Epithelial cell of proximal tubule (primary cell): ENCODE results near the gene FGF7. TPM values are rescaled to one million over a fixed set of nuclear protein-coding genes. Genes with fewer than 3 reads are reported as not detected.

Experiments
- DNase-seq: peaks from one replicate; pipeline ENCODE4 v3.0.0-alpha.2; 2011; ENCODE audit warnings: low read depth
- H3K4me3 ChIP-seq: 2 replicates; pipeline ENCODE4 v1.5.1; 2011; ENCODE audit warnings: low read depth, mild to moderate bottlenecking, low read length
- total RNA-seq: library from RNA; depleted of rRNA; stranded (reverse); fragments of >200 nt; gene quantifications from 2 replicates; pipeline ENCODE4 v1.2.3, GENCODE V29; 2015
- TF ChIP-seq, protein P1 (sequence below): conservative IDR thresholded peaks from 2 replicates; pipeline ENCODE4 v1.5.1; 2012; ENCODE audit warnings: low read depth, mild to moderate bottlenecking, low read length

Gene FGF7
- total RNA-seq, 1 donor from 2014 or later: not detected

DNA sequence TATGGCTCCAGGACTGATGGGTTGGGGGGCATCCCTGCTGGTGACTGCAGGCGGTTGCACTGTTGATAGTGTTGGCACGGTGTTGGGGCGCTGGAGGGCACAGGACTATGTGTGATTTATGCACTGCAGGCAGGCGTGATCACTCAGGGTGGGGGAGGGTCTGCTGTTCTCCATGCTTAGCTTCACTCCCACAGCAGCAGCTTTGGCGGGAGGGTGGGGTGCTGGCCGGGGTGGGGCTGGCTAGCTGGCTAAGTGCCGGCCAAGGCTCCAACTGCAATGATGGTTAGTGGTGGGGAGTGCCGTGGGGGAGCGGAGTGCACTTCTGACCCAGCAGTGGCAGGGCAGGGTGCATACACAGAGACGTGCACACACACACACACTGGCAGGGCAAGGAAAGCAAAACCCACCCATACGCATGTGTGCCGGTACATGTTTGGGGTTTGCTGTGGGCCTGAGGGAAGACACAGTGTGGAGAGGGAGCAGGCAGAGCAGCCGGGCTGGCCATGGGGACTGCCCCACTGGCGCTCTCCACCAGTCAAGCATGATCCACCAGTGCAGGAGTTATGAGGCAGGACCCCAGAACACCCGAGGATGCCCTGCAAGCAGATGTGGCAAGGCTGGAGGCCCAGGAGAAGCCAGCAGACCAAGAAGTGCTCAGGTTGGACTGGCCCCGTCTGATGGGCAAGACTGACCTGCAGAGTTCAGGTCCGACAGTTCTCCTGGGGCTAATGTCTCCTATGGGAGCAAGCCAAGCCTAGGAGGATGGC, 16.5 kb upstream of the FGF7 start:
- TF ChIP-seq, protein P1, sequence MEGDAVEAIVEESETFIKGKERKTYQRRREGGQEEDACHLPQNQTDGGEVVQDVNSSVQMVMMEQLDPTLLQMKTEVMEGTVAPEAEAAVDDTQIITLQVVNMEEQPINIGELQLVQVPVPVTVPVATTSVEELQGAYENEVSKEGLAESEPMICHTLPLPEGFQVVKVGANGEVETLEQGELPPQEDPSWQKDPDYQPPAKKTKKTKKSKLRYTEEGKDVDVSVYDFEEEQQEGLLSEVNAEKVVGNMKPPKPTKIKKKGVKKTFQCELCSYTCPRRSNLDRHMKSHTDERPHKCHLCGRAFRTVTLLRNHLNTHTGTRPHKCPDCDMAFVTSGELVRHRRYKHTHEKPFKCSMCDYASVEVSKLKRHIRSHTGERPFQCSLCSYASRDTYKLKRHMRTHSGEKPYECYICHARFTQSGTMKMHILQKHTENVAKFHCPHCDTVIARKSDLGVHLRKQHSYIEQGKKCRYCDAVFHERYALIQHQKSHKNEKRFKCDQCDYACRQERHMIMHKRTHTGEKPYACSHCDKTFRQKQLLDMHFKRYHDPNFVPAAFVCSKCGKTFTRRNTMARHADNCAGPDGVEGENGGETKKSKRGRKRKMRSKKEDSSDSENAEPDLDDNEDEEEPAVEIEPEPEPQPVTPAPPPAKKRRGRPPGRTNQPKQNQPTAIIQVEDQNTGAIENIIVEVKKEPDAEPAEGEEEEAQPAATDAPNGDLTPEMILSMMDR: no peak
- no peak overlapping the region for H3K4me3 ChIP-seq
- DNase-seq: no peak

DNA sequence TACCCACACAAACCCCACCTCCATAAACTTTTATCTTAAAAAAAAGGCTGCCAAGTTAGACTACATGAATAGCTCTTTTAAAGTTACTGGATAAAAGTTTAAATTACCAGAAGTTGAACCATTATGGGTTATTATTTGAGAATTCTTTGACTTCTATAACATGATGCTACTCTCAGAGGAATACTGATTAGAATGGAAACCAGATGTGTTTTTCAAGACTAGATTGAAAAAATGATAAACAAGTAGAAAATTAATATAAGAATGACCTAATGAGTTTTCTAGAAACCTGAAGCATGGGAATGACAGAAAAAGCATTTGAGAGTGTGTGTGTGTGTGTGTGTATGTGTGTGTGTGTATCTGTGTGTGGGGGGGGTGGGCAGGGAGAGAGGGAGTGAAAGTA, 12.4 kb upstream of the FGF7 start:
- TF ChIP-seq, protein P1: no peak
- H3K4me3 ChIP-seq: no peak overlapping the region
- no peak for DNase-seq

DNA sequence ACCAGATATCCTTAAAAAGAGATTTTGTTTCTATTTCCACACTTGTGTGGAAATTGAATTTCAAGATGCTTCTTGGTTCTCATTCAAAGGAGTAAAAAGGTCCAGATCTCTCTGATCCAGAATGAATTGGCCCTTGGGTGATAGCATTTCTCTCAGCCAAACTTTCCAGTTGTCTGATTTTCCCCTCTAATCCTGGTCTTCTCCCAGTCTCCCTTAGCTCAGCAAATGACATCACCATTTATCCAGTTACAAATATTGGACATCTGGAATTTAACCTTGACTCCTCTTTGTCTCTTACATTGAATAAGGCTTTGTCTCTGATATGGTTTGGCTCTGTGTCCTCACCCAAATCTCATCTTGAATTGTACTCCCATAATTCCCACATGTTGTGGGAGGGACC, 10.2 kb upstream of the FGF7 start:
- H3K4me3 ChIP-seq: no peak overlapping the region
- TF ChIP-seq, protein P1: no peak
- no peak for DNase-seq

DNA sequence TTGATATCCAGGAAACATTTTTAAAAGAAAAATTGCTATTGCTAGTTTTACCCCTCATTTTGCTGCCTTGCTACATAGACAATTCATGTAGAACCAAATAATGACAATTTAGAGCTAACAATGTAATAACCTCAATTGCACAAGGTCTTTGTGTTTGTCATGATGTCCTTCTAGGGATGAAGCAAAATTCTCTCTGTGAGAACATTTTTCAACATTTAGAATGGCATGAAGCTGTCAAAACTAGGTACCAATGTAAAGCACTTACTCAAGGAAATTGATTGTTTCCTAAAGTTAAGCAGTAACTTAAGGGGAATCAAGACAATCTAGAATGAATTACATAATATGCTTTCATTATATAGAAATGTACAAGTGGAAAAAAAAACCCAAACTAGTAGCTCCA, 7.9 kb upstream of the FGF7 start:
- H3K4me3 ChIP-seq: no peak overlapping the region
- TF ChIP-seq, protein P1: no peak
- no peak for DNase-seq

DNA sequence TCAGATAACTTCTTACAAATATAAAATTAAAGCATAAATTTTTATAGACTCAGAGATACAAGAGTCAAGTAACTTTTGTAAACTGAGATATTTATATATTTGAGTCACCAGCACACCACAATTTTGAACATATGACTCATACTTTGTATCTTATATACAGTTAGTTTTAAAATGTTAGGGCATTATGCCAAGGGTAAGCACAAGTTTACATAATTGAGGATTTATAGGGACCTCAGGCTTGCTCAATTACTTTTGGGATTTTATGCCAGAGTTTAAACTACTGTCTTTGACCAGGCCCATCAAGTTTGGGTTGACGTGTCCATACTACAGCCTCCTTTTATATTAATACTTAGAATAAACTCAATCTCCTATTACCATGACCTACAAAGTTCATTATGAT, 7.4 kb upstream of the FGF7 start:
- DNase-seq: no peak
- no peak overlapping the region for H3K4me3 ChIP-seq
- TF ChIP-seq, protein P1: no peak

DNA sequence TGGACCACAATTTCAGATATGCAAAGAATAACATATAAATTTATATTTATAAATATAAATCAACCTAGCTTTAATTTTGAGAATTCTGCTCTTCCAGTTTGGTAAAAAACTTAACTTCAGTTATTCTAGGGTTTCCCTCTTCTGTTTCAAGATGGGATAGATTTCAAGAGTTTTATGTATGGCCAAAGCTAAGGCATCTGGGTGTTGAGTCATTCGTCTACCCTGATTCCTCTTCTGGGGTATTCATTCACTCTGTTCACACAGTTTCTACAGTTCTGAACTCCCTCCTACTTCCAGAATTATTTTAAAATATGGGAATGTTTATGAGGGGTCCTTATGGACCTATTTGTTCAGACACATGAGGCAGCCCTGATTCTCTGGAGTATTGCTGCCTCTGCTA, 4.2 kb upstream of the FGF7 start:
- TF ChIP-seq, protein P1: no peak
- DNase-seq: no peak
- no peak overlapping the region for H3K4me3 ChIP-seq

DNA sequence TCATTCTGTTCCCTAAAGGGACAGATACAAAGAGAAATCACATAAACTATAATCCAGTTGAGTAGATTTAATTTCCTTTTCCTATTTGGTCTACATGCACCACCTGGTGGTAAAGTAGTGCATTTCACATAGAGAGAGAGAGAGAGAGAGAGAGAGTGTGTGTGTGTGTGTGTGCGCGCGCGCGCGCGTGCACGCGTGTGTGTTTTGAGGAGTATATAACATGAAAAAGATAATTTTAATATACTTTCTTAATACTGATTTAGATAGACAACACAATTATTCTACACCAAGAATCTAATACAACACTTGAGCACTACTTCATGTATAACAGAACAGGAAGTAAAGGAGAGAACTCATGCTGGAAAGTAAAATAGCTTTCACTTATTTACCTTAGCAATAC, 1.1 kb upstream of the FGF7 start:
- TF ChIP-seq, protein P1: peak; percentile 75
- peak overlapping the region; percentile 5 for H3K4me3 ChIP-seq
- peak; percentile 13 for DNase-seq
